ENCODE measurements around the gene ZNF502.

Gene ZNF502

DNA sequence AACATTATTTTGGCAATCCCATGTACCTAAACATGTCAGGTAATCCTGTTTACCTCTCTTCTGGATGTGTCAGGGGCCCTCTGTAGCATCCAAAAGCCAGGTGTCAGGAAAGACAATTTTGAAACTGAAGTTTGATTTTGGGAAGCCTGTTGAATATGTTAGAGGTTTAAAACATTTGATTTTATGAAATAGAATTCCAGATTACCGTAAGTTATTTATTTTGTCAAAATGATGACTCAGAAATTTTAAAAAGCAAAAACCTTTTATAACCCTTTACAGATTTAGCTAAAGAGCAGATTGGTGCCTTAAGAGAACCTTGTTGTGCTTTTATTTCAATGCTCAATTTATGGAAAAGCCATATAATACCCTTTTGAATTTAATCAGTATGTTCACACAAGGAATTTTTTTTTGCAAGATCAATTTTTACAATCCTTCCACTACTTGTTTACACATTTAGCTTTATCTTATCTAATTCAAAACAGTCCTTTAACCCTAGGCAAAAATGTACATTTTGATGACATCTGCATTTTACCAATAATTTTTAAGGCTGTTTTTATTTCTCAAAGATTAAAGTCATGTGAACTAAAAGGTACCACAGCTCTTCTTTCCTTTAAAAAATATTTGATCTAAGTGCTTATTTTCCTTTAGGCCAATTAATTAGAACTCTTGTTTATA lies 59.1 kb downstream of the ZNF502 start:
- no peak for DNase-seq (ENCODE audit: low read depth)

DNA sequence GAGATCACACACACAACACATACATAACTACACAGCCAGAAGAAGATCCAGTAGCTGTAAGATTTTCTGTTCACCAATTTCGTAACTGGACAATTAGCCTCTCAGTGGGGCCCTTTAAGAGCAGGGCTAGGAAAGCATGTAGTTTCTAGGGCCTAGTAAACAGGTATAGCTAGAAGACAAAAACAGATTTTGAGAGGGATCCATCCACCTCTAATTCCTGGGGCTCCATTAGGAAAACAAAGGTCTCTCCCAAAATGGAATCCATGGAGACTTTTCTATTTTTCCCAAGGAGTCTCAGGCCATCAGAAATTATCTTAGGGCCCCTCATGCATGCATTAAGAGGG lies 59.6 kb downstream of the ZNF502 start:
- no peak for DNase-seq (ENCODE audit: low read depth)
